Lung (tissue), 12 donors: ENCODE measurements around the gene KCNMA1. TPM values are rescaled to one million over a fixed set of nuclear protein-coding genes. Genes with fewer than 3 reads are reported as not detected.

Experiments used
- ATAC-seq: fragments of 200-7000 bp; cut with Tn5 transposase; one replicate; pipeline ENCODE4 v1.9.1; 2020; ENCODE audit warnings: moderate number of reproducible peaks; ENCODE audit not compliant: insufficient read depth, low FRiP score
- DNase-seq, 3 donors: peaks; one replicate each; pipeline ENCODE4 v3.0.0-alpha.2; 2013 to 2017
- H3K27ac ChIP-seq, 2 donors: one replicate each; pipeline ENCODE4 v1.5.1; 2013; ENCODE audit warnings: mild to moderate bottlenecking in 2 of 2, moderate library complexity in 2 of 2, control low read depth in 1 of 2, inconsistent platforms in 1 of 2, low read depth in 1 of 2, low read length in 1 of 2
- H3K27me3 ChIP-seq, 3 donors: one replicate each; pipeline ENCODE4 v1.5.1; 2013; ENCODE audit warnings: low read length in 2 of 3; ENCODE audit not compliant: control insufficient read depth in 3 of 3, insufficient read depth in 3 of 3
- H3K36me3 ChIP-seq, 4 donors: one replicate each; pipeline ENCODE4 v1.5.1; 2013; ENCODE audit warnings: low read length in 4 of 4, mild to moderate bottlenecking in 1 of 4, moderate library complexity in 1 of 4; ENCODE audit not compliant: control insufficient read depth in 4 of 4, insufficient read depth in 4 of 4
- H3K4me1 ChIP-seq, 5 donors: one replicate each; pipeline ENCODE4 v1.5.1; 2013; ENCODE audit warnings: low read length in 5 of 5, mild to moderate bottlenecking in 2 of 5, moderate library complexity in 1 of 5; ENCODE audit not compliant: control insufficient read depth in 5 of 5, insufficient read depth in 5 of 5
- H3K4me3 ChIP-seq: one replicate; pipeline ENCODE4 v1.5.1; 2013; ENCODE audit warnings: mild to moderate bottlenecking, control low read depth, moderate library complexity
- H3K9ac ChIP-seq, 2 donors: one replicate each; pipeline ENCODE4 v1.5.1; 2013; ENCODE audit warnings: low read length in 2 of 2, control low read depth in 1 of 2; ENCODE audit not compliant: insufficient read depth in 1 of 2
- H3K9me3 ChIP-seq, 4 donors: one replicate each; pipeline ENCODE4 v1.5.1; 2013; ENCODE audit warnings: low read length in 3 of 4, mild to moderate bottlenecking in 1 of 4, moderate library complexity in 1 of 4; ENCODE audit not compliant: control insufficient read depth in 4 of 4, insufficient read depth in 3 of 4
- WGBS, 2 donors: extraction: QIAGEN DNeasy Blood & Tissue Kit; methylation state at CpG; one replicate each; pipeline ENCODE4 v1.1.7; 2013; 5-methylcytosine and 5-hydroxymethylcytosine counted together
- polyA plus RNA-seq, 2 donors: library from polyadenylated mRNA; stranded (reverse); fragments of 200-250 nt; gene quantifications; one replicate each; pipeline ENCODE4 v1.2.1, GENCODE V29; 2013
- total RNA-seq, 2 donors: library from RNA; depleted of rRNA in 1 of 2; stranded (reverse); fragments of >200 nt in 1 of 2; gene quantifications; one replicate each; pipeline ENCODE4 v1.2.1, GENCODE V29; 2014 to 2021
- TF ChIP-seq, protein P1 (sequence below): IDR thresholded peaks from 2 replicates; pipeline ENCODE4 v1.5.1; 2012; ENCODE audit warnings: mild to moderate bottlenecking; ENCODE audit errors: control extremely low read depth, extremely low read depth
- donor health status: control.
- donor health status: control.
- donor health status: Bipolar disorder and iron deficiency.
- donor health status: healthy.
- donor health status: DM: yes; HTN: yes; CAD: no.

KCNMA1 gene
- total and polyA plus RNA-seq, 4 donors: 3.8 to 13.0 (median 5.5) TPM

GRCh38 chr10:77248104-77248790, 389.4 kb downstream of the KCNMA1 start:
- Histone ChIP-seq H3K4me1 (peaks cover 0 to 28% (median 6%) of the 10 kb centered on the region in 5 donors), H3K27me3 (no peaks in the 10 kb centered on the region), H3K4me3 (no peak overlapping the region), H3K36me3 (no peaks in the 10 kb centered on the region), H3K9me3 (peaks cover 0 to 2% (median 0%) of the 10 kb centered on the region in 4 donors), H3K27ac (no peak overlapping the region), H3K9ac (no peak overlapping the region)
- ATAC-seq (no peak), DNase-seq (no peak)
- WGBS, 2 donors: 72 to 86% methylated on average over 5 of the region's 5 CpGs
- TF ChIP-seq, protein P1, sequence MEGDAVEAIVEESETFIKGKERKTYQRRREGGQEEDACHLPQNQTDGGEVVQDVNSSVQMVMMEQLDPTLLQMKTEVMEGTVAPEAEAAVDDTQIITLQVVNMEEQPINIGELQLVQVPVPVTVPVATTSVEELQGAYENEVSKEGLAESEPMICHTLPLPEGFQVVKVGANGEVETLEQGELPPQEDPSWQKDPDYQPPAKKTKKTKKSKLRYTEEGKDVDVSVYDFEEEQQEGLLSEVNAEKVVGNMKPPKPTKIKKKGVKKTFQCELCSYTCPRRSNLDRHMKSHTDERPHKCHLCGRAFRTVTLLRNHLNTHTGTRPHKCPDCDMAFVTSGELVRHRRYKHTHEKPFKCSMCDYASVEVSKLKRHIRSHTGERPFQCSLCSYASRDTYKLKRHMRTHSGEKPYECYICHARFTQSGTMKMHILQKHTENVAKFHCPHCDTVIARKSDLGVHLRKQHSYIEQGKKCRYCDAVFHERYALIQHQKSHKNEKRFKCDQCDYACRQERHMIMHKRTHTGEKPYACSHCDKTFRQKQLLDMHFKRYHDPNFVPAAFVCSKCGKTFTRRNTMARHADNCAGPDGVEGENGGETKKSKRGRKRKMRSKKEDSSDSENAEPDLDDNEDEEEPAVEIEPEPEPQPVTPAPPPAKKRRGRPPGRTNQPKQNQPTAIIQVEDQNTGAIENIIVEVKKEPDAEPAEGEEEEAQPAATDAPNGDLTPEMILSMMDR: no peak

DNA sequence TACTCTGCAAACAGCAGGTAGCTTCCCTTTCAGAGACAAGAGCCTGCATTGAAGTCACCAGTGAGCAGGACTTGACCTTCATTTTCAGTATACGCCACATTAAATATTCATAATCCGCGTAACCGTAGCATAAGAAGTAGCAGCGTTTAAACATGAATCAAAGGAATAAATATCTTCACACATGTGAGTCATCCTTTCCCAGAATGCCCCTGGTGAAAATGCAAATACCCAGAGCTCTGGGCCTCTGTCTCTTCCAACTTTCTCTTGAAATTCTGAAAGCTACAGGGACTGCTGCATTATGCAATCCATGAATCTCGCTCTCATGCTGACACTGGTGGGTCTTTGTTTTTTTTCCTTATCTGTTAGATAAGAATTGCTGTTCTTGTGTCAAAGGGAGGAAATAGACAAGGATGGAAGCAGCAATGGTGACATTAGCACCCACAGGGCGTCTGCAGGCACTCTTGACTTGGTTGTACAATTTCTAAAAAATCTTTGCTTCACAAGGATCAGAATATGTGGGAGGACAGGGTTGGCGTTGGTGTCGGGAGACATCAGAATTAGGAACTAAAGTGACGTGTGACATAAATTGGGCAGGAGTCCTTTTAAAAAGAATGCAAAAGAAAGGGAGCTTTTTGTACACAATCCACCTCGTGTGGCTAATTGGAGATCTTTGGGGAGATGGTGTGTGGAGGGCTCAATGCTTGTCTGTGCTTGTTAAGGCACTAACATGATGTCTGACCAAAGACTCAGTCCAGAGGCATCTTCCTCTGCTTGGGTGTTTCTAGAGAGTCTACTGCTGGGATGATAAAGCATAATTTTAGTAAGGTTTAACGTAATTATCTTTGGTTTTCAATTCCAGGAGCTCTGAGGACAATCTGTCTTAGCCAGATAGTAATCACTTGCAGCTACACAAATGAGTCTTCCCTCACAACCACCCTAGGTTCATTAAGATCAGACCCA, 390.3 kb downstream of the KCNMA1 start:
- no peak overlapping the region for H3K27ac ChIP-seq

GRCh38 chr10:77245953-77246352, 391.7 kb downstream of the KCNMA1 start:
- peak in 1 of 3 donors; percentile 64 for DNase-seq
- Histone ChIP-seq H3K27ac (no peak overlapping the region), H3K4me1 (peaks cover 0 to 43% (median 12%) of the 10 kb centered on the region in 5 donors), H3K9me3 (peaks cover 0 to 2% (median 0%) of the 10 kb centered on the region in 4 donors), H3K36me3 (no peaks in the 10 kb centered on the region), H3K27me3 (no peaks in the 10 kb centered on the region), H3K4me3 (no peak overlapping the region), H3K9ac (no peak overlapping the region)
- TF ChIP-seq, protein P1: no peak
- peak; percentile 42 for ATAC-seq
- 33 to 62% methylated on average over 1 of the region's 1 CpG for WGBS, 2 donors

More for the DNA sequence above, 390.3 kb downstream of the KCNMA1 start:
- Histone ChIP-seq H3K36me3 (no peaks in the 10 kb centered on the region), H3K4me1 (peaks cover 0 to 31% (median 12%) of the 10 kb centered on the region in 5 donors), H3K9ac (no peak overlapping the region), H3K27me3 (no peaks in the 10 kb centered on the region), H3K4me3 (no peak overlapping the region), H3K9me3 (peaks cover 0 to 2% (median 0%) of the 10 kb centered on the region in 4 donors)
- WGBS, 2 donors: 45 to 54% methylated on average over 12 of the region's 12 CpGs
- DNase-seq (peak in 2 of 3 donors; percentile 56 to 77), ATAC-seq (peak; percentile 67)
- TF ChIP-seq, protein P1: no peak
